Activated naive CD8-positive, alpha-beta T cell treated with anti-CD3 and anti-CD28 coated beads for 36 hours (primary cell): ENCODE results near the gene SETD2. TPM values are rescaled to one million over a fixed set of nuclear protein-coding genes. Genes with fewer than 3 reads are reported as not detected.

Experiments
- DNase-seq: peaks from one replicate; pipeline ENCODE4 v3.0.0; 2021
- H3K27ac Mint-ChIP-seq: one replicate; pipeline ENCODE4 v1.8.0; 2022; ENCODE audit warnings: mild to moderate bottlenecking, moderate library complexity, mixed read lengths
- H3K27me3 Mint-ChIP-seq: one replicate; pipeline ENCODE4 v1.8.0; 2022; ENCODE audit warnings: mild to moderate bottlenecking, mixed read lengths
- H3K36me3 Mint-ChIP-seq: one replicate; pipeline ENCODE4 v1.8.0; 2021; ENCODE audit warnings: mild to moderate bottlenecking, mixed read lengths
- H3K4me1 Mint-ChIP-seq: one replicate; pipeline ENCODE4 v1.8.0; 2021; ENCODE audit warnings: mixed read lengths
- H3K4me3 Mint-ChIP-seq: one replicate; pipeline ENCODE4 v1.8.0; 2022; ENCODE audit warnings: mild to moderate bottlenecking, moderate library complexity, mixed read lengths
- H3K9me3 Mint-ChIP-seq: one replicate; pipeline ENCODE4 v1.8.0; 2022; ENCODE audit warnings: mixed read lengths
- total RNA-seq, 2 experiments: library from RNA; stranded (reverse); gene quantifications; one replicate each; pipeline ENCODE4 v1.2.3, GENCODE V29; 2021

The SETD2 gene
- total RNA-seq, 2 experiments from 2014 or later: 33.7 to 35.9 TPM

DNA sequence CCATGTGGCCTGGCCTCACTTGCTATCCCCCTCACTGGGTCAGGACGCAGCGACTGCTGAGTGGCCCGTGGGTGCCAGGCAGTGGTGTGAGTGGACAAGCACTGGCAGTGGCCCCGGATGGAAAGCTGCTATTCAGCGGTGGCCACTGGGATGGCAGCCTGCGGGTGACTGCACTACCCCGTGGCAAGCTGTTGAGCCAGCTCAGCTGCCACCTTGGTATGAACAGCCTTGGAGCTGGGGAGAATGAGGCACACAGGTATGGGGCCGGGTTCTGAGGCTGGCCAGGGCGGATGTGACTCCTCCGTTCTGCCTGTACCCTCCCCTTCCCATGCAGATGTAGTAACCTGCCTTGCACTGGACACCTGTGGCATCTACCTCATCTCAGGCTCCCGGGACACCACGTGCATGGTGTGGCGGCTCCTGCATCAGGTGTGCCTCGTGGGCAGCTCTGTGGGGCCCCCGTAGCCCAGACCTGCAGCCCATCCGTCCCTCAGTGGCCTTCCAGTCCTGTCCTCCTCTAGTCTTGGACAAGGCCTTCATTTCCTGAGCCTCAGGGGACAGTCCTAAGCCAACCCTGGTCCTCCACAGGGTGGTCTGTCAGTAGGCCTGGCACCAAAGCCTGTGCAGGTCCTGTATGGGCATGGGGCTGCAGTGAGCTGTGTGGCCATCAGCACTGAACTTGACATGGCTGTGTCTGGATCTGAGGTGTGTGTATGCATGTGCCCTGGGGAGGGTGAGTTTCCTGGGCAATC, 156.3 kb downstream of the SETD2 start:
- Mint-ChIP-seq H3K9me3 (no peaks in the 10 kb centered on the region), H3K27ac (no peak overlapping the region), H3K4me1 (peaks cover 12% of the 10 kb centered on the region), H3K36me3 (peaks cover 15% of the 10 kb centered on the region), H3K4me3 (no peak overlapping the region), H3K27me3 (no peaks in the 10 kb centered on the region)
- DNase-seq: no peak

DNA sequence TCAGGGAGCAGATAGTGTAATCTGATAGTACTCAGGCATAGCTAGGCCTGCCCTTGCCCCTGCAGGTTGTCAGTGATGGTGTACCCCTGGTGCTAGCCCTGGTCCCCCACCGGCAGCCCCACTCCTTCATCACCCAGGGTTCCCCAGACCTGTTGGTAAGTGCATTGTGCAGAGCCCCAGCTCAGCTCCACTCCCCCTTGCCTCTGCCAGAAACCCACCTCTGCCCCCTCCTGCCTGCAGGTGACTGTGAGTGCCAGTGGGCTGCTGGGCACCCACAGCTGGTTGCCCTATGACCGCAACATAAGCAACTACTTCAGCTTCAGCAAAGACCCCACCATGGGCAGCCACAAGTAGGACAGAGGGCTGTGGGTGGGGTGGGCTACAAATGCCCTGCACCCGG, 156.9 kb downstream of the SETD2 start:
- peaks cover 12% of the 10 kb centered on the region for H3K4me1 Mint-ChIP-seq
- H3K27me3 Mint-ChIP-seq: no peaks in the 10 kb centered on the region
- peaks cover 19% of the 10 kb centered on the region for H3K36me3 Mint-ChIP-seq
- no peaks in the 10 kb centered on the region for H3K9me3 Mint-ChIP-seq
- DNase-seq: no peak
- no peak overlapping the region for H3K27ac Mint-ChIP-seq
- no peak overlapping the region for H3K4me3 Mint-ChIP-seq

DNA sequence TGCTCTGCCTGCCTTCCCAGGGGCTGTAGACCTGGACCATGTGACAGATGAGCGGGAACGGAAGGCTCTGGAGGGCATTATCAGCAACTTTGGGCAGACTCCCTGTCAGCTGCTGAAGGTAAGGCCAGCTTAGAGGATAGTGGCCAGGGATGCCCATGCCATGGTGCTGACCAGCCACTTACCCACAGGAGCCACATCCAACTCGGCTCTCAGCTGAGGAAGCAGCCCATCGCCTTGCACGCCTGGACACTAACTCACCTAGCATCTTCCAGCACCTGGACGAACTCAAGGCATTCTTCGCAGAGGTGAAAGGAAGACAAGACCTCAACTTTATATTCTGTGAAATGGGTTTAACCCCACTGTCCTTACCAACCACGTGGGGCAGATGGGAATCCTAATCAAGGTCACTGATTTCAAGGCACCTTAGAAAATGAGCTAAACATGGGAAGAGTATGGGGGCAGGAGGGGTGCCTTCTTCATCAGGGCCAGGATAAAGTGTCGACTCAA, 157.7 kb downstream of the SETD2 start:
- Mint-ChIP-seq H3K9me3 (no peaks in the 10 kb centered on the region), H3K27ac (no peak overlapping the region), H3K36me3 (peaks cover 20% of the 10 kb centered on the region), H3K27me3 (no peaks in the 10 kb centered on the region), H3K4me3 (no peak overlapping the region), H3K4me1 (peaks cover 12% of the 10 kb centered on the region)
- DNase-seq: no peak

DNA sequence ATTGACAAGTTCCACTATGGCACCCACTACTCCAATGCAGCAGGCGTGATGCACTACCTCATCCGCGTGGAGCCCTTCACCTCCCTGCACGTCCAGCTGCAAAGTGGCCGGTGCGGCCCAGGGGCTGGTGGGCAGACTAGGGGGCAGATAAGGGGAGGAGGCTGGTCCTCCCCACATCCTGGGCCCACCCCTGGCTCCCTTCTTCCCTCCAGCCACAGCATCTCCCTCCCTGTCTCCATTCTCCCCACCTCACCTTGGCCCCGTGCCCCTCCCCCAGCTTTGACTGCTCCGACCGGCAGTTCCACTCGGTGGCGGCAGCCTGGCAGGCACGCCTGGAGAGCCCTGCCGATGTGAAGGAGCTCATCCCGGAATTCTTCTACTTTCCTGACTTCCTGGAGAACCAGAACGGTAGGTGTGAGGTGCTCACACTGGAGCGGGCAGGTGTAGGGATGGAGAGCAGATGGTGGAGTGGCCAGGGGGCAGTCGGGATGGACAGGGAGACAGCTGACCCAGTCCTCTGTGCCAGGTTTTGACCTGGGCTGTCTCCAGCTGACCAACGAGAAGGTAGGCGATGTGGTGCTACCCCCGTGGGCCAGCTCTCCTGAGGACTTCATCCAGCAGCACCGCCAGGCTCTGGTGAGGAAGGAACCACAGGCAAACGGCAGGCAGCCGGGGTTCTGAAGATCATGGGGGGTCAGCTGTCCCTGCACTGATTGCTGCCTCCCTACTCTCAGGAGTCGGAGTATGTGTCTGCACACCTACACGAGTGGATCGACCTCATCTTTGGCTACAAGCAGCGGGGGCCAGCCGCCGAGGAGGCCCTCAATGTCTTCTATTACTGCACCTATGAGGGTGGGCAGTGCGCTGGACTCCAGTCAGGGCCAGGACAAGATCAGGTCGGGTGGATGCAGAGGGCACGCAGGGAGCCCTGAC, 158.4 kb downstream of the SETD2 start:
- no peak for DNase-seq
- Mint-ChIP-seq H3K4me3 (no peak overlapping the region), H3K9me3 (no peaks in the 10 kb centered on the region), H3K27ac (no peak overlapping the region), H3K4me1 (peaks cover 11% of the 10 kb centered on the region), H3K36me3 (peaks cover 18% of the 10 kb centered on the region), H3K27me3 (no peaks in the 10 kb centered on the region)

DNA sequence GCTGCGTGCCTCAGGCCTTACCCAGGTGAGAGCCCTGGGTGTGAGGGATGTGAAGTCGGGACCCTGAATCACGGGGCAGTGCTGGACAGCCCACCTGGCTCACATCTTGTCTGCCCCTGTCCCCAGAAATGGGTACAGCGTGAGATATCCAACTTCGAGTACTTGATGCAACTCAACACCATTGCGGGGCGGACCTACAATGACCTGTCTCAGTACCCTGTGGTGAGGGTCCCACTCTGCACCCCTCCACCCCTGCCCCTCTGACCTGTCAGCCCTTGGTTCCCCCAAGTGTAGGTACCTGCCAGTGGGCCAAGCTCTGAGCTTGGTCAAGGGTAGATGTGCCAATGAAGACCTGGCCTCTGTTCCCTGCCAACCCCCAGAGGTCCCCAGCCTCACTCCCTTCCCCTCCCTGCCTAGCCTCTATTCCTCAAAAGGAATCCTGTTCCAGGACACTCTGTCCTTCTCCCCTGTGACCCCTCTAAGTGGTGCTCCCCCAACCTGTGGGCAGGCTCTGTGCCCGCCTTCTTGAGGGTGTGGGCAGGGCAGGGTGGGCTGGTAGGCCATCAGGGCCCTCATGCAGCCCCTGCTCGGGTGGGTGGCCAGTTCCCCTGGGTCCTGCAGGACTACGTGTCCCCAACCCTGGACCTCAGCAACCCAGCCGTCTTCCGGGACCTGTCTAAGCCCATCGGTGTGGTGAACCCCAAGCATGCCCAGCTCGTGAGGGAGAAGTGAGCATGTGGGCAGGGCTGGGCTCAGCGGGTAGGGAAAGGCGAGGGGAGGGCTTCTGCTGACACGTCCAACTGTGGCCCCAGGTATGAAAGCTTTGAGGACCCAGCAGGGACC, 159.3 kb downstream of the SETD2 start:
- Mint-ChIP-seq H3K27ac (no peak overlapping the region), H3K36me3 (peaks cover 10% of the 10 kb centered on the region), H3K27me3 (no peaks in the 10 kb centered on the region), H3K9me3 (no peaks in the 10 kb centered on the region), H3K4me3 (no peak overlapping the region), H3K4me1 (peaks cover 3% of the 10 kb centered on the region)
- no peak for DNase-seq

DNA sequence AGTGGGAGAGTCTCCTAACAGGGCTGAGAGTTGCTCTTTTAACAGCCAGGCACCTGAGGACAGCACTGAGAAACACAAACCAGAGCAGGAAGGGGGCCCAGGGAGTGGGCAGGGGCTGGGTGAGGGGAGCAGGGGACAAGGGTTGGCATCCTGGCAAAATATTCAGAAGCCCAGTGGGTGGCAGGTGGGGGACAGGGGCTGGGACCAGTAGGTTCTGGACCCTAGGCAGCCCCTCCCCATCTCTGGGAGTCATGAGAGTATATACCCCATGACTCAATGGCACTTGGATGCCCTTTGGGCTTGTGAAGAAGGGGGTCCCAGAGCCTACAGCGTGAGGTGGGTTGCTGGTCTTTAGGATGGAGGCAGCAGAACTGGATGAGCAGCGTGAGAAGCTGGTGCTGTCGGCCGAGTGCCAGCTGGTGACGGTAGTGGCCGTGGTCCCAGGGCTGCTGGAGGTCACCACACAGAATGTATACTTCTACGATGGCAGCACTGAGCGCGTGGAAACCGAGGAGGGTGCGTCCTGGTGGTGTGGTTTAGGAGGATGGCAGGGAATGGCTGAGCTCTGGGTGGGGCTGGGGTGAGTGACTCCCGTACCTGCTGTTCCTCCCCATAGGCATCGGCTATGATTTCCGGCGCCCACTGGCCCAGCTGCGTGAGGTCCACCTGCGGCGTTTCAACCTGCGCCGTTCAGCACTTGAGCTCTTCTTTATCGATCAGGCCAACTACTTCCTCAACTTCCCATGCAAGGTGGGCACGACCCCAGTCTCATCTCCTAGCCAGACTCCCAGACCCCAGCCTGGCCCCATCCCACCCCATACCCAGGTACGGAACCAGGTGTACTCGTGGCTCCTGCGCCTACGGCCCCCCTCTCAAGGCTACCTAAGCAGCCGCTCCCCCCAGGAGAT, 160.2 kb downstream of the SETD2 start:
- H3K9me3 Mint-ChIP-seq: no peaks in the 10 kb centered on the region
- H3K4me3 Mint-ChIP-seq: no peak overlapping the region
- H3K27ac Mint-ChIP-seq: no peak overlapping the region
- no peaks in the 10 kb centered on the region for H3K27me3 Mint-ChIP-seq
- H3K4me1 Mint-ChIP-seq: peaks cover 2% of the 10 kb centered on the region
- H3K36me3 Mint-ChIP-seq: peaks cover 10% of the 10 kb centered on the region
- no peak for DNase-seq

DNA sequence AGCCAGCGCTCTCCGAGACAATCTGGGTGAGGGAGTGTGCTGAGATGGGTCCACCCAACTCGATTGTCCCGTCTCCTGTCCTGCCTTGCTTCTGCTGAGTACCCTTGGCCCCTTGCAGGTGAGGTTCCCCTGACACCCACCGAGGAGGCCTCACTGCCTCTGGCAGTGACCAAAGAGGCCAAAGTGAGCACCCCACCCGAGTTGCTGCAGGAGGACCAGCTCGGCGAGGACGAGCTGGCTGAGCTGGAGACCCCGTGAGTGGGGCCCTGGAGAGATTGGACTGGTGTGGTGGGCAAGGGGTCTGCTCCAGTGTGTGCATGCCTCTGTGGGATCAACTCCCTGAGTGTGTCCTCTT, 160.9 kb downstream of the SETD2 start:
- peaks cover 15% of the 10 kb centered on the region for H3K36me3 Mint-ChIP-seq
- H3K9me3 Mint-ChIP-seq: no peaks in the 10 kb centered on the region
- H3K27me3 Mint-ChIP-seq: no peaks in the 10 kb centered on the region
- H3K4me1 Mint-ChIP-seq: peaks cover 3% of the 10 kb centered on the region
- H3K4me3 Mint-ChIP-seq: no peak overlapping the region
- no peak for DNase-seq
- H3K27ac Mint-ChIP-seq: no peak overlapping the region

DNA sequence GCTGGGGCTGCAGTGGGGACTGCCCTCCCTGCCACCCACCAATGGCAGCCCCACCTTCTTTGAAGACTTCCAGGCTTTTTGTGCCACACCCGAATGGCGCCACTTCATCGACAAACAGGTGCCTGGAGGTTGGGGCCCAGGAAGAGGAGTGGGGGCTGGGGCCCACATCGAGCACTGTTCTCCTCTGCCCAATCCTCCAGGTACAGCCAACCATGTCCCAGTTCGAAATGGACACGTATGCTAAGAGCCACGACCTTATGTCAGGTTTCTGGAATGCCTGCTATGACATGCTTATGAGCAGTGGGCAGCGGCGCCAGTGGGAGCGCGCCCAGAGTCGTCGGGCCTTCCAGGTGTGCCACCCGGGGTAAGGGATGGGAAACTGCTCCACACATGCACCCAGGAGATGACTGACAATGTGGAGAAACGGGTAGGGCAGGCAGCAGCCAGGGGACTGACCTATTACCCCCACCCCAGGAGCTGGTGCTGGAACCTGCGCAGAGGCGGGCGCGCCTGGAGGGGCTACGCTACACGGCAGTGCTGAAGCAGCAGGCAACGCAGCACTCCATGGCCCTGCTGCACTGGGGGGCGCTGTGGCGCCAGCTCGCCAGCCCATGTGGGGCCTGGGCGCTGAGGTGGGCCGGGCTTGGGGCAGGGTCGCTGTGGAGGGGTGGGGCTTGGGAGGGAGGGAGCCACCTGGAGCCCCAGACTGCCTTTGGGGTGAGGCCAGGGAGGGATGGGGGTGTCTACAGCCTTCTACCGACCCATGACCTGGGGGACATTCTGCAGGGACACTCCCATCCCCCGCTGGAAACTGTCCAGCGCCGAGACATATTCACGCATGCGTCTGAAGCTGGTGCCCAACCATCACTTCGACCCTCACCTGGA, 161.5 kb downstream of the SETD2 start:
- H3K4me3 Mint-ChIP-seq: no peak overlapping the region
- no peaks in the 10 kb centered on the region for H3K9me3 Mint-ChIP-seq
- H3K27me3 Mint-ChIP-seq: no peaks in the 10 kb centered on the region
- peaks cover 3% of the 10 kb centered on the region for H3K4me1 Mint-ChIP-seq
- DNase-seq: no peak
- peaks cover 20% of the 10 kb centered on the region for H3K36me3 Mint-ChIP-seq
- H3K27ac Mint-ChIP-seq: no peak overlapping the region

DNA sequence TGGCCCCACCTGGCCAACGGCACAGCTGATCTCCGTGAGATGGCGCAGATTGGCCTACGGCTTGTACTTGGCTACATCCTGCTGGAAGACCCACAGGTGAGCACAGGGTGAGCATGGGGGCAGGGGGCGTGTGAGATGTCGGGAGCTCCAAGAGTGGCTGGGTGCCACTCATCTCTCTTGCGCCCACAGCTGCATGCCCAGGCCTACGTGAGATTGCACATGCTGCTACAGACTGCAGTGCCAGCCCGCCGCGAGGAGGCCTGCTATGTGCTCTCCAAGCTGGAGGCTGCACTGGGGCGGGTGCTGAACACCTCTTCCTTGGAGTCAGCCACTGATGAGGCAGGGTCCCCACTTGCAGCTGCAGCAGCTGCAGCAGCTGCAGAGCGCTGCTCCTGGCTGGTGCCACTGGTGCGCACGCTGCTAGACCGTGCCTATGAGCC, 162.2 kb downstream of the SETD2 start:
- Mint-ChIP-seq H3K9me3 (no peaks in the 10 kb centered on the region), H3K27ac (no peak overlapping the region), H3K4me3 (no peak overlapping the region), H3K36me3 (peaks cover 21% of the 10 kb centered on the region), H3K27me3 (no peaks in the 10 kb centered on the region), H3K4me1 (peaks cover 10% of the 10 kb centered on the region)
- DNase-seq: no peak

DNA sequence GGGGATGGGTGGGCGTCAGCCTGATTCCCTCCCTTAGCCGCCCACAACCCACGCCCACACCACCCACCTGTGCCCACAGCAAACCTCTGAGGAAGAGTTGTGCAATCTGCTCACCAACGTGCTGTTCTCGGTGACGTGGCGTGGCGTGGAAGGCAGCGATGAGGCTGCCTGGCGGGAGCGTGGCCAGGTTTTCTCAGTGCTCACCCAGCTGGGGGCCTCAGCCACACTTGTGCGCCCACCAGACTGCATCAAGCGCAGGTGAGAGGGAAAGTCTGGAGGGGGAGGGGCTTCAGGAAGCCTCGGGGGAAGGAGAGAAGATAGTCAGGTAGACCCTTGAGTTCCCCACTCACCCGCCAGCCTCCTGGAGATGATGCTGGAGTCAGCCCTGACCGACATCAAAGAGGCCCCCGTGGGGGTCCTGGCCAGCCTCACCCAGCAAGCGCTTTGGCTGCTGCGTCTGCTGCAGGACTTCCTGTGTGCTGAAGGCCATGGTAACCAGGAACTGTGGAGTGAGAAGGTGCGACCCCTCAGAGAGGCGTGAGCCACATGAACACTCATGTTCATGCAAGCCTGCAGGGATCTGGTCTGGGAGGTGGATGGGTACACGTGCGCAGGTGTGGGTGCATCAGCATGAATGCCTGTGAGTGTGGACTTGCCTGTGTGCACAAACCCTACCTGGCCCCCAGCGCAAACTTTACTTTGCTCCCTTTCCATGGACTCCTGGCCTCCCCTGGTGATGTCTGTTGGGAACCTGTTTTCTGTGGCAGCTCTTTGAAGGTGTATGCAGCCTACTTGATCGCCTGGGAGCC, 162.8 kb downstream of the SETD2 start:
- Mint-ChIP-seq H3K36me3 (peaks cover 21% of the 10 kb centered on the region), H3K4me1 (peaks cover 10% of the 10 kb centered on the region), H3K27me3 (no peaks in the 10 kb centered on the region), H3K27ac (no peak overlapping the region), H3K4me3 (no peak overlapping the region), H3K9me3 (no peaks in the 10 kb centered on the region)
- no peak for DNase-seq

DNA sequence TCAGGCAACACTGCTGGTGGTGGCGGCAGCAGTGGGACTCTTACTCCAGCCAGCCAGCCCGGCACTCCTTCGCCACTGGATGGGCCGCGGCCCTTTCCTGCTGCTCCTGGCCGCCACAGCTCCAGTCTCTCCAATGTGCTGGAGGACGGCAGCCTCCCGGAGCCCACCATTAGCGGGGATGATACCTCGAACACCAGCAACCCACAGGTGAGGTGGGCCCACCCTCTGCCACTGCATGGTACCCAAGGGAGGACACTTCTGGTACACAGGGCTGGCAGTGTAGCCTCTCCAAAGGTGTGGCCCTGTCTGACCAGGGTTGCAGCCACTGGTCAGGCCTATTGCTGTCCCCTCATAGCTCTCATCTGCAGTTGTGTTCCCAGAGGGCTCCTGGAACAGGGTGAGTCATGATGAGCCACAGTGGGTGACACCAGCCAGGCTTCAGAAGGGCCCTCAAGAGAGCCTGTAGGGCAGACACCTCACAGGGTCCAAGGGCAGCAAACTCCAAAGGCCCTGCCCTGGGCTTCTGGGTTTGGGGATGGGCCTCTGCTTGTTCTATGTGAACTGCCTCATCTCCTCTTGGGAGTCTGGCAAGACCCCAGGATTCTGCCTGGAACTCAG, 163.6 kb downstream of the SETD2 start:
- Mint-ChIP-seq H3K9me3 (no peaks in the 10 kb centered on the region), H3K27ac (no peak overlapping the region), H3K4me1 (peaks cover 10% of the 10 kb centered on the region), H3K36me3 (peaks cover 21% of the 10 kb centered on the region), H3K4me3 (no peak overlapping the region), H3K27me3 (no peaks in the 10 kb centered on the region)
- DNase-seq: no peak

DNA sequence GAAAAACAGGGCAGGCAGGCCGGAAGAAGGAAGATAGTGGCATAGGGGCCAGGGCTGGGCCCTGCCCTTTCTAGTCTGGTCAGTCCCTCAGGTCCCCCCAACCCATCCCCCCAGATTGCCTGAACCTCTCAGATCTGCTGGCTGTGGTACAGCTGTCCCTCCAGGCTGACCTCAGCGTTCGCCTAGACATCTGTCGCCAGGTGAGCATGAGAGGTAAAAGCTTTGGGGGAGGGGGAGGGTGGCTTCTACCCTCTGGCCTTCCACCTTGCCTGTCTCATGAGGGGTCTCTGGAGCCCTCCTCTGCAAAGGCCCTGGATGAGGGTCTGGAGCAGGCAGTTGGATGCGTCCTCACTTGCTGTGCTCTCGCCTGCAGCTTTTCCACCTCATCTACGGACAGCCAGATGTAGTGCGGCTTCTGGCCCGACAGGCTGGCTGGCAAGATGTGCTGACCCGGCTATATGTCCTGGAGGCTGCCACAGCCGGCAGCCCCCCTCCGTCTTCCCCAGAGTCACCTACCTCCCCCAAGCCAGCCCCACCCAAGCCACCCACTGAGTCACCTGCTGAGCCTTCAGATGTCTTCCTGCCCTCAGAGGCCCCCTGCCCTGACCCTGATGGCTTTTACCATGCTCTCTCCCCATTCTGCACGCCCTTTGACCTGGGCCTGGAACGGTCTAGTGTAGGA, 164.3 kb downstream of the SETD2 start:
- DNase-seq: no peak
- Mint-ChIP-seq H3K27me3 (no peaks in the 10 kb centered on the region), H3K4me3 (no peak overlapping the region), H3K4me1 (peaks cover 10% of the 10 kb centered on the region), H3K36me3 (peaks cover 21% of the 10 kb centered on the region), H3K27ac (no peak overlapping the region), H3K9me3 (no peaks in the 10 kb centered on the region)
